ENCODE results near the gene EWSR1.
"Not testable (repeated sequence)": the region's sequence is repeated elsewhere in the genome, so short reads cannot be mapped to it uniquely, and the experiment has no call there.

The EWSR1 gene, protein sequence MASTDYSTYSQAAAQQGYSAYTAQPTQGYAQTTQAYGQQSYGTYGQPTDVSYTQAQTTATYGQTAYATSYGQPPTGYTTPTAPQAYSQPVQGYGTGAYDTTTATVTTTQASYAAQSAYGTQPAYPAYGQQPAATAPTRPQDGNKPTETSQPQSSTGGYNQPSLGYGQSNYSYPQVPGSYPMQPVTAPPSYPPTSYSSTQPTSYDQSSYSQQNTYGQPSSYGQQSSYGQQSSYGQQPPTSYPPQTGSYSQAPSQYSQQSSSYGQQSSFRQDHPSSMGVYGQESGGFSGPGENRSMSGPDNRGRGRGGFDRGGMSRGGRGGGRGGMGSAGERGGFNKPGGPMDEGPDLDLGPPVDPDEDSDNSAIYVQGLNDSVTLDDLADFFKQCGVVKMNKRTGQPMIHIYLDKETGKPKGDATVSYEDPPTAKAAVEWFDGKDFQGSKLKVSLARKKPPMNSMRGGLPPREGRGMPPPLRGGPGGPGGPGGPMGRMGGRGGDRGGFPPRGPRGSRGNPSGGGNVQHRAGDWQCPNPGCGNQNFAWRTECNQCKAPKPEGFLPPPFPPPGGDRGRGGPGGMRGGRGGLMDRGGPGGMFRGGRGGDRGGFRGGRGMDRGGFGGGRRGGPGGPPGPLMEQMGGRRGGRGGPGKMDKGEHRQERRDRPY

GRCh38 chr22:29267858-29268510, at the start of gene EWSR1, which contains the start of gene RHBDD3:
Gene EWSR1, plus strand, starts transcription at chr22:29268268. Its CDS starts 69 bp downstream, at chr22:29268337.
Gene RHBDD3, minus strand, starts transcription at chr22:29267981. Its CDS starts 2,355 bp downstream, at chr22:29265626.
- TF ChIP-seq CTCF (IDR thresholded peaks at IDR 0.05; ENCODE audit: borderline replicate concordance, control extremely low read depth, extremely low read depth, insufficient read depth, missing control alignments) = no peak
- in situ Hi-C loops (cut with MboI; ENCODE audit: low sequenced_read_pairs, unreplicated experiment) = no loop called here
- DNase-seq (ENCODE audit: low spot score) = peak; percentile 96

GRCh38 chr22:29218758-29219408, 49.2 kb upstream of the EWSR1 start:
- no peak for DNase-seq (ENCODE audit: low spot score)
- in situ Hi-C loops (cut with MboI; ENCODE audit: low sequenced_read_pairs, unreplicated experiment) = no loop called here
- TF ChIP-seq CTCF (IDR thresholded peaks at IDR 0.05; ENCODE audit: borderline replicate concordance, control extremely low read depth, extremely low read depth, insufficient read depth, missing control alignments) = no peak

DNA sequence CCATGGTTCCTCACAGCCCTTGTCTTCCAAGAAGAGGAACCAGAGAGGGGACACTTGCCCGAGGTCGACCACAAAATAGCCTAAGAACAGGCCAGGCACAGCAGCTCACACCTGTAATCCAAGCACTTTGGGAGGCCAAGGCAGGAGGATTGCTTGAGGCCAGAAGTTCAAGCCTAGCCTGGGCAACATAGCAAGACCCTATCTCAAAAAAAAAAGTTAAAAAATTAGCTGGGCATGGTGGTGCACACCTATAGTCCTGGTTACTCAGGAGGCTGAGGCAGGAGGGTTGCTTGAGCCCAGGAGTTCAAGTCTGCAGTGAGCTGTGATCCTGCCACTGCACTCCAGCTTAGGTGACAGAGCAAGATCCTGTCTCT, 48.7 kb upstream of the EWSR1 start:
- DNase-seq (ENCODE audit: low spot score); in situ Hi-C loops (cut with MboI; ENCODE audit: low sequenced_read_pairs, unreplicated experiment): not testable (repeated sequence)

- TF ChIP-seq CTCF (IDR thresholded peaks at IDR 0.05; ENCODE audit: borderline replicate concordance, control extremely low read depth, extremely low read depth, insufficient read depth, missing control alignments) = no peak
- in situ Hi-C loops (cut with MboI; ENCODE audit: low sequenced_read_pairs, unreplicated experiment) = no loop called here
- no peak for DNase-seq (ENCODE audit: low spot score)
Measured at GRCh38 chr22:29219881-29220670, 48.0 kb upstream of the EWSR1 start.

DNA sequence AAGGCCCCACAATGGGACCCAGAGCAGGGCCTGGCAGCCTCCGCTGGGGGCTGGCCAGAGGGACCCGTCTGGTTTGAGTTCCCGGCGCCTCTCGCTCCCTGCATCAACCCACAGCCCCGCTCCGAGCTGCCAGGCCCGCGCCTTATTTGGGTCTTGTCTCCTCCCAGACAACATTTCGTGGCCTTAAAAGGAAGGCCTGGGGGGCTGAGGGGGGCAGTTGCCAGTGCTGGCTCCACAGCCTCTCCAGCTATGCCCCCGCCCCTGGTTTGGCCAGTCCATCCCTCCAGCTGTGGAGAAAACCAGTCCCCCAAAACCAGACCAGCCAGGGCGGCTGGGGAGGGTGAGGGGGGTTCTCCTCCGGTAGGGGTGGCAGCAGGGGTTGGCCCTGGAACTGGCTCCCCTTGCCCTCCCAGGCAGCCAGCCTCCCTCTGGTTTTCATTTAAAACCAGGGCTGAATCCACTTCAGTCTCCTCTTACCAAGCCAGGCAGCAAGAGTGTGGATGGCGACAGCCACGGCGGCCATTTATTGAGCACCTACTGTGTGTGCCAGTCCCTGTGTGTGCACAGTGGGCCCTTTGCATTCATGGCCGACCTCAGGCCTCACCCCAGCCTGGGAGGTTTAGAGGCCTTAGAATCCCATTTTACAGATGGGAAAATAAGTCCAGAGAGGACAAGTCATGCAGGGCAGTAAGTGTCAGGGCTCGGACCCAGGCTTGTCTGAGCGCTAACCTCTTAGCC, 43.8 kb upstream of the EWSR1 start:
- no peak for TF ChIP-seq CTCF (IDR thresholded peaks at IDR 0.05; ENCODE audit: borderline replicate concordance, control extremely low read depth, extremely low read depth, insufficient read depth, missing control alignments)
- DNase-seq (ENCODE audit: low spot score) = no peak
- in situ Hi-C loops (cut with MboI; ENCODE audit: low sequenced_read_pairs, unreplicated experiment) = no loop called here

DNA sequence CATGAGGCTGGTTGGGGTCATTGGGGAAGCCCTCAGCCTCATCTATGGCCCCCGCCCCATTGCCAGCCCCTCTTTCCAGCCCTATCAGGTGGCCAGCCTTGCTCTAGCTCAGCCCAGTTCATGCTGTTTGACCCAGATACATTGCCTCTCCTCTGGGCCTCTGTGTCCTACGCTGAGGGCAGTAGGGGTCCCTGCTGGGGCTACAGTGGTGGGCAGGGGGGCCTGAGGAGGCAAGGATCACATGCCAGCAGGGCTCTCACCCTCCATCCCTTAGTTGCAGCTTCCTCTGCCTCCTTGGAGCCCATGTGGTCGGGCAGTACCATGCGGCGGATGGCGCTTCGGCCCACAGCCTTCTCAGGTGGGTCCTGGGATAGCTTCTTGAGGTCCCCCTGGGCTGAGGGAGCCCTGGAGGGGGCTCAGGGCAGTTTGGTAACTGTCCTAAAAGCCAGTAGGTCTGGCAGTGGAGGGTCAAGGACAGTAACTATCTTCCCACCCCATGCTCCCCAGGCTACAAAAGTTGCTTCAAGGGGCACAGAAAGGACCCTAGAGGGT, 43.1 kb upstream of the EWSR1 start:
- in situ Hi-C loops (cut with MboI; ENCODE audit: low sequenced_read_pairs, unreplicated experiment) = loop anchor here (25.0 kb wide), 1 partner anchor 363 kb away; no protein-coding TSS in a partner anchor
- DNase-seq (ENCODE audit: low spot score) = no peak
- TF ChIP-seq CTCF (IDR thresholded peaks at IDR 0.05; ENCODE audit: borderline replicate concordance, control extremely low read depth, extremely low read depth, insufficient read depth, missing control alignments) = no peak

Measured in GM13976 (cell line).